Keratinocyte (primary cell): ENCODE data around the gene SCNN1B. TPM values are rescaled to one million over a fixed set of nuclear protein-coding genes. Genes with fewer than 3 reads are reported as not detected.

Source experiments
- DNase-seq: peaks from one replicate; pipeline ENCODE4 v3.0.0-alpha.2; 2011; ENCODE audit warnings: low read depth, missing footprints, low spot score
- FAIRE-seq: peaks from 2 replicates; lab custom pipeline; 2011; peaks lifted over from hg19 to GRCh38; lab: Jason Lieb, UNC
- H2AFZ ChIP-seq: 2 replicates; pipeline ENCODE4 v1.6.0; 2012; ENCODE audit warnings: low read length, control low read depth, inconsistent platforms; ENCODE audit not compliant: control insufficient read depth
- H3K27ac ChIP-seq: 2 replicates; pipeline ENCODE4 v1.5.1; 2011; ENCODE audit warnings: low read length; ENCODE audit not compliant: control insufficient read depth, insufficient read depth
- H3K27me3 ChIP-seq: 3 replicates; pipeline ENCODE4 v1.6.0; 2011; ENCODE audit warnings: low read length; ENCODE audit not compliant: control insufficient read depth, insufficient read depth; ENCODE audit errors: extremely low read depth
- H3K36me3 ChIP-seq, 2 experiments: 2 replicates in 1 of 2; 3 replicates in 1 of 2; pipeline ENCODE4 v1.5.1; 2011; ENCODE audit warnings: low read length in 2 of 2, mild to moderate bottlenecking in 1 of 2; ENCODE audit not compliant: control insufficient read depth in 2 of 2, insufficient read depth in 2 of 2; ENCODE audit errors: extremely low read depth in 1 of 2
- H3K4me1 ChIP-seq: 3 replicates; pipeline ENCODE4 v1.5.1; 2011; ENCODE audit warnings: low read length; ENCODE audit not compliant: control insufficient read depth, insufficient read depth; ENCODE audit errors: extremely low read depth
- H3K4me2 ChIP-seq: 3 replicates; pipeline ENCODE4 v1.6.0; 2011; ENCODE audit warnings: low read depth, low read length; ENCODE audit not compliant: control insufficient read depth, insufficient read depth; ENCODE audit errors: extremely low read depth
- H3K4me3 ChIP-seq, 3 experiments: fragments of 200-600 bp in 1 of 3; sonication (generic) in 1 of 3; 2 replicates in 2 of 3; 3 replicates in 1 of 3; pipeline ENCODE4 v1.5.1; 2011 to 2016; ENCODE audit warnings: low read length in 3 of 3, mild to moderate bottlenecking in 3 of 3, control low read depth in 2 of 3, inconsistent platforms in 1 of 3, low read depth in 1 of 3, mixed read lengths in 1 of 3, mixed run types in 1 of 3, moderate library complexity in 1 of 3; ENCODE audit not compliant: control insufficient read depth in 2 of 3, insufficient read depth in 2 of 3; ENCODE audit errors: extremely low read depth in 1 of 3
- H3K79me2 ChIP-seq: 2 replicates; pipeline ENCODE4 v1.6.0; 2012; ENCODE audit warnings: low read length; ENCODE audit not compliant: control insufficient read depth, insufficient read depth
- H3K9ac ChIP-seq: 3 replicates; pipeline ENCODE4 v1.6.0; 2011; ENCODE audit warnings: low read length; ENCODE audit not compliant: control insufficient read depth, insufficient read depth; ENCODE audit errors: extremely low read depth
- H3K9me1 ChIP-seq: 3 replicates; pipeline ENCODE4 v1.6.0; 2011; ENCODE audit warnings: low read length; ENCODE audit not compliant: control insufficient read depth, insufficient read depth; ENCODE audit errors: extremely low read depth
- H3K9me3 ChIP-seq: 2 replicates; pipeline ENCODE4 v1.5.1; 2012; ENCODE audit warnings: low read depth, low read length; ENCODE audit not compliant: control insufficient read depth
- H4K20me1 ChIP-seq: 3 replicates; pipeline ENCODE4 v1.6.0; 2011; ENCODE audit warnings: low read length; ENCODE audit not compliant: control insufficient read depth, insufficient read depth; ENCODE audit errors: extremely low read depth
- EZH2 ChIP-seq: IDR thresholded peaks from one replicate; pipeline ENCODE4 v1.6.1; 2012; ENCODE audit warnings: inconsistent platforms, mild to moderate bottlenecking, low read length, moderate library complexity
- dilution Hi-C: fragments of 300-500 bp; cut with MboI; formaldehyde crosslinking; loops from one replicate; pipeline ENCODE4 v1.7.0; 2020; ENCODE audit warnings: low sequenced_read_pairs; ENCODE audit not compliant: extremely low pct_ligation_motif_present
- polyA plus RNA-seq, 5 experiments: library from polyadenylated mRNA; depleted of rRNA in 3 of 5; stranded (reverse) in 3 of 5; stranded (forward) in 1 of 5; unstranded in 1 of 5; fragments of >200 nt; gene quantifications; 1 replicate in 1 of 5; 2 replicates in 3 of 5; 3 replicates in 1 of 5; pipeline versions ENCODE4 v1.2.1 to v1.2.3, GENCODE V29; 2011 to 2012; ENCODE audit warnings: missing spikeins in 2 of 5, low read depth in 1 of 5, low replicate concordance in 1 of 5
- TF ChIP-seq, protein P1 (sequence below), 3 experiments: IDR thresholded peaks in 1 of 3; conservative IDR thresholded peaks in 1 of 3; optimal IDR thresholded peaks in 1 of 3; 2 replicates in 2 of 3; 3 replicates in 1 of 3; pipeline versions ENCODE3 to v1.5.1; 2011; ENCODE audit warnings: low read length in 3 of 3, mild to moderate bottlenecking in 3 of 3, moderate library complexity in 2 of 3, control low read depth in 1 of 3, inconsistent platforms in 1 of 3; ENCODE audit not compliant: insufficient read depth in 2 of 3; ENCODE audit errors: extremely low read depth in 1 of 3

SCNN1B gene
- polyA plus RNA-seq, 1 donor (not counting 4 experiments of a cell fraction or from before 2014, with no cell fraction given), result 0.92 TPM

- Histone ChIP-seq H3K79me2 (no peaks in the 10 kb centered on the region), H3K4me3 (no peak overlapping the region), H3K9ac (no peak overlapping the region), H3K9me1 (no peaks in the 10 kb centered on the region), H3K27me3 (no peaks in the 10 kb centered on the region), H4K20me1 (no peaks in the 10 kb centered on the region), H3K4me1 (no peaks in the 10 kb centered on the region), H2AFZ (no peak overlapping the region), H3K36me3 (no peaks in the 10 kb centered on the region), H3K4me2 (no peak overlapping the region), H3K9me3 (no peaks in the 10 kb centered on the region), H3K27ac (no peak overlapping the region)
- DNase-seq (no peak), FAIRE-seq (no peak)
- dilution Hi-C loops, result no loop called here
- TF ChIP-seq, protein P1, sequence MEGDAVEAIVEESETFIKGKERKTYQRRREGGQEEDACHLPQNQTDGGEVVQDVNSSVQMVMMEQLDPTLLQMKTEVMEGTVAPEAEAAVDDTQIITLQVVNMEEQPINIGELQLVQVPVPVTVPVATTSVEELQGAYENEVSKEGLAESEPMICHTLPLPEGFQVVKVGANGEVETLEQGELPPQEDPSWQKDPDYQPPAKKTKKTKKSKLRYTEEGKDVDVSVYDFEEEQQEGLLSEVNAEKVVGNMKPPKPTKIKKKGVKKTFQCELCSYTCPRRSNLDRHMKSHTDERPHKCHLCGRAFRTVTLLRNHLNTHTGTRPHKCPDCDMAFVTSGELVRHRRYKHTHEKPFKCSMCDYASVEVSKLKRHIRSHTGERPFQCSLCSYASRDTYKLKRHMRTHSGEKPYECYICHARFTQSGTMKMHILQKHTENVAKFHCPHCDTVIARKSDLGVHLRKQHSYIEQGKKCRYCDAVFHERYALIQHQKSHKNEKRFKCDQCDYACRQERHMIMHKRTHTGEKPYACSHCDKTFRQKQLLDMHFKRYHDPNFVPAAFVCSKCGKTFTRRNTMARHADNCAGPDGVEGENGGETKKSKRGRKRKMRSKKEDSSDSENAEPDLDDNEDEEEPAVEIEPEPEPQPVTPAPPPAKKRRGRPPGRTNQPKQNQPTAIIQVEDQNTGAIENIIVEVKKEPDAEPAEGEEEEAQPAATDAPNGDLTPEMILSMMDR (optimal IDR thresholded peaks at IDR 0.05 in 1 of 3, IDR thresholded peaks at IDR 0.05 in 1 of 3, conservative IDR thresholded peaks at IDR 0.05 in 1 of 3; ENCODE audit: extremely low read depth in 1 of 3, insufficient read depth in 2 of 3, low read length in 3 of 3), result no peak
- no peak for TF ChIP-seq EZH2
Measured at GRCh38 chr16:23356941-23357340, 54.8 kb downstream of the SCNN1B start.

GRCh38 chr16:23357761-23358290 is 55.7 kb downstream of the SCNN1B start:
- H3K9me1 ChIP-seq, result no peaks in the 10 kb centered on the region
- H3K9ac ChIP-seq, result no peak overlapping the region
- TF ChIP-seq EZH2, result no peak
- TF ChIP-seq, protein P1 (optimal IDR thresholded peaks at IDR 0.05 in 1 of 3, IDR thresholded peaks at IDR 0.05 in 1 of 3, conservative IDR thresholded peaks at IDR 0.05 in 1 of 3; ENCODE audit: extremely low read depth in 1 of 3, insufficient read depth in 2 of 3, low read length in 3 of 3), result no peak
- H3K4me3 ChIP-seq, result no peak overlapping the region
- no peak overlapping the region for H2AFZ ChIP-seq
- FAIRE-seq (no peak), DNase-seq (no peak)
- dilution Hi-C loops, result no loop called here
- H3K27ac ChIP-seq, result no peak overlapping the region
- no peak overlapping the region for H3K4me2 ChIP-seq
- H3K79me2 ChIP-seq, result no peaks in the 10 kb centered on the region
- no peaks in the 10 kb centered on the region for H3K9me3 ChIP-seq
- H3K36me3 ChIP-seq, result no peaks in the 10 kb centered on the region
- peaks cover 2% of the 10 kb centered on the region for H3K4me1 ChIP-seq
- H3K27me3 ChIP-seq, result no peaks in the 10 kb centered on the region
- H4K20me1 ChIP-seq, result no peaks in the 10 kb centered on the region
